ENCODE results near the gene PRKCD. TPM values are rescaled to one million over a fixed set of nuclear protein-coding genes. Genes with fewer than 3 reads are reported as not detected.

Gene PRKCD
- total RNA-seq, 2 donors from 2014 or later: 11.1 to 14.8 TPM

- no peak for DNase-seq (ENCODE audit: low spot score)
Observed at GRCh38 chr3:53225181-53225580, 64.2 kb downstream of the PRKCD start.

GRCh38 chr3:53225651-53226050, 64.6 kb downstream of the PRKCD start:
- Histone ChIP-seq H3K4me1 (no peaks in the 10 kb centered on the region), H3K27ac (no peak overlapping the region), H3K4me3 (no peak overlapping the region), H3K9me3 (no peaks in the 10 kb centered on the region), H3K36me3 (peaks cover 71% of the 10 kb centered on the region), H3K27me3 (no peaks in the 10 kb centered on the region)
- no peak for TF ChIP-seq CTCF (IDR thresholded peaks at IDR 0.05)
- no peak for DNase-seq (ENCODE audit: low spot score)

More at GRCh38 chr3:53225181-53225580, 64.2 kb downstream of the PRKCD start:
- Histone ChIP-seq H3K4me1 (no peaks in the 10 kb centered on the region), H3K4me3 (no peak overlapping the region), H3K9me3 (no peaks in the 10 kb centered on the region), H3K36me3 (peaks cover 66% of the 10 kb centered on the region), H3K27ac (no peak overlapping the region), H3K27me3 (no peaks in the 10 kb centered on the region)
- no peak for TF ChIP-seq CTCF (IDR thresholded peaks at IDR 0.05)

GRCh38 chr3:53226142-53226840, 65.3 kb downstream of the PRKCD start:
- Histone ChIP-seq H3K9me3 (no peaks in the 10 kb centered on the region), H3K36me3 (peaks cover 77% of the 10 kb centered on the region), H3K27me3 (no peaks in the 10 kb centered on the region), H3K27ac (no peak overlapping the region), H3K4me1 (no peaks in the 10 kb centered on the region), H3K4me3 (no peak overlapping the region)
- DNase-seq (ENCODE audit: low spot score): no peak
- TF ChIP-seq CTCF (IDR thresholded peaks at IDR 0.05): no peak

DNA sequence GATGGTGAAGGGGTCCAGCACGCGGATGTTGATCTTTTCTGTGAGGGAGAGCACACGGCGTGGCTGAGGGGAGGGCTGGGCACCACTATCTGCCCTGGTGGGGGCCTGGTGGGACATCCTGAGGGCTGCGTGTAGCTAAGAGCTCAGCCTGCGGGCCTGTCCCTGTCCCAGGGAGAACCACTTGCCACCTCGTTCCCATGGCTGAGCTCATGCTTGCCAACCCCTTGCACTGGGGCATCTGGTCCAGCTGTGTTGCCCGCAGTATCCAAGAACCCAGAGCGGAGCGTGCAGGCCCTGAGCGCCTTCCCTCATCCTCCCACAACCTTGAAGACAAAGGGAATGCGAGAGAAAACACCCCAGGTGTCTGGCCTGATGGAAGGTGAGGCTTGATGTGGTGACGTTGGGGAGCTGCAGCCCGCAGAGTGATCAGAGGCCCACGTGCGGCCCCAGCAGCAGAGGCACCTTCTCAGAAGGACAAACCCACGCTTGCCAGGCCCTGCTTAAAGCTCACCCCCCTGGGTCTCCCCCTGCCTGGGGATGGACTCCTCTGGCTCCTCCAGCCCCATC, 65.9 kb downstream of the PRKCD start:
- Histone ChIP-seq H3K36me3 (peaks cover 84% of the 10 kb centered on the region), H3K27ac (no peak overlapping the region), H3K9me3 (no peaks in the 10 kb centered on the region), H3K4me3 (no peak overlapping the region), H3K4me1 (no peaks in the 10 kb centered on the region), H3K27me3 (no peaks in the 10 kb centered on the region)
- DNase-seq (ENCODE audit: low spot score): no peak
- TF ChIP-seq CTCF (IDR thresholded peaks at IDR 0.05): no peak

- Histone ChIP-seq H3K36me3 (peaks cover 96% of the 10 kb centered on the region), H3K9me3 (no peaks in the 10 kb centered on the region), H3K27ac (no peak overlapping the region), H3K4me1 (no peaks in the 10 kb centered on the region), H3K4me3 (no peak overlapping the region), H3K27me3 (no peaks in the 10 kb centered on the region)
- DNase-seq (ENCODE audit: low spot score): no peak
- no peak for TF ChIP-seq CTCF (IDR thresholded peaks at IDR 0.05)
Observed at GRCh38 chr3:53227993-53228885, 67.2 kb downstream of the PRKCD start.
